ENCODE data around the gene CHD5. TPM values are rescaled to one million over a fixed set of nuclear protein-coding genes. Genes with fewer than 3 reads are reported as not detected.

The CHD5 gene
- 52.6 TPM for total RNA-seq

DNA sequence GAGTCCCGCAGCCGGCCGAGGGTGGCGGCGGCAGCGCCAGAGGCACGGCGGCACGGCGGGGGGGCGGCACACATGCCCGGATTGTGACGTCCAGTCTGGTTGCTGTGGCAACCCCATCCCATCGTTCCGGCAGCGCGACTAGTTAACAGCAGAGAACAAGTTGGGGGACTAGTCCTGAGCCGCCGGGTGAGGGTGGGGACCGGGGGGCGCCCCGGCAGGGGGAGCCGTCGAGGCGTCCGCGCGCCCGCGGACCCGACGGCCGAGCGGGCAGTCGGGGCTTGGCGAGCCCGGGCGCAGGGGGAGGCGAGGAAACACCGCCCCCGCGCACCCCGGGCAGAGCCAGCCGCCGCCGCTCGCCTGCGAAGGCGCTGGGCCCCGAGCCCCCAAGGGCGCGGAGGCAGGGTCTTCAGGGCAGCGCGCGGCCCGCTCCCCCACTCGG lies at the start of gene CHD5:
TSS of gene CHD5 (minus strand) at position 54 of the 439 bp plus-strand sequence. CDS start 298 bp downstream, outside the sequence.

DNA sequence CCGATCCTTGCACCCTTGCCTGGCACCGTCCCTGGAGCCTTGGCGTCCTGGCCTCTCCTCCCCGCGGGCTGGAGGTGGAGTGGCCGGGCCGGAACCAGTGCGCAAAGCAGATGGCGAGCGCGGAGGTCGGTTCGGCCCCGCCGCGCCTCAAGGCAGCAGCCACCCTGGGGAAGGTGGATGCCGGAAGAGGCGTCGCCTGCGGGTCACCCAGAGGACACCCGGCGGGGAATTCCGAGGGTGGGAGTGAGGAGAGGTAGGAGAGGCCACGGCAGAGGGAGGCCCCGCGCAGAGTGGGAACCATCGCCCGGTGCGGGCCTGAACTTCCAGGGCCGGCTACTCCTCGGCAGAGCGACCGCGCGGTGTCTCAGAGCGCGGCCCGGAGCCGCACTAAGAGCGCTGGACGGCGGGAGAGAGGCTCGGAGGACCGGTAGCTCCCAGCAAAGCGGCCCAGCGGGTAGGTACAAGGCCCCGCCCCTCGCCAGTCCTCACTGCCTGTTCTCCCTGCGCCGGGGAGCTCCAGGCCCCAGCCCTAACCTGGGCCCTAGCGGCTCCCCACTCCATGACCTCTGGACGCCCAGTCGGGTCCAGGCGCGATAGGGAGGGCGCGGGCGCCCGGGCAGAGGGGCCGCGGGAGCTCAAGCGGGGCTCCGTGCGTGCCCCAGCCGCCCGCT lies 25.9 kb upstream of the CHD5 start, which contains the start of gene RNF207:
TSS of gene RNF207 (plus strand) at position 271 of the 671 bp plus-strand sequence. CDS start 417 bp downstream, outside the sequence.

DNA sequence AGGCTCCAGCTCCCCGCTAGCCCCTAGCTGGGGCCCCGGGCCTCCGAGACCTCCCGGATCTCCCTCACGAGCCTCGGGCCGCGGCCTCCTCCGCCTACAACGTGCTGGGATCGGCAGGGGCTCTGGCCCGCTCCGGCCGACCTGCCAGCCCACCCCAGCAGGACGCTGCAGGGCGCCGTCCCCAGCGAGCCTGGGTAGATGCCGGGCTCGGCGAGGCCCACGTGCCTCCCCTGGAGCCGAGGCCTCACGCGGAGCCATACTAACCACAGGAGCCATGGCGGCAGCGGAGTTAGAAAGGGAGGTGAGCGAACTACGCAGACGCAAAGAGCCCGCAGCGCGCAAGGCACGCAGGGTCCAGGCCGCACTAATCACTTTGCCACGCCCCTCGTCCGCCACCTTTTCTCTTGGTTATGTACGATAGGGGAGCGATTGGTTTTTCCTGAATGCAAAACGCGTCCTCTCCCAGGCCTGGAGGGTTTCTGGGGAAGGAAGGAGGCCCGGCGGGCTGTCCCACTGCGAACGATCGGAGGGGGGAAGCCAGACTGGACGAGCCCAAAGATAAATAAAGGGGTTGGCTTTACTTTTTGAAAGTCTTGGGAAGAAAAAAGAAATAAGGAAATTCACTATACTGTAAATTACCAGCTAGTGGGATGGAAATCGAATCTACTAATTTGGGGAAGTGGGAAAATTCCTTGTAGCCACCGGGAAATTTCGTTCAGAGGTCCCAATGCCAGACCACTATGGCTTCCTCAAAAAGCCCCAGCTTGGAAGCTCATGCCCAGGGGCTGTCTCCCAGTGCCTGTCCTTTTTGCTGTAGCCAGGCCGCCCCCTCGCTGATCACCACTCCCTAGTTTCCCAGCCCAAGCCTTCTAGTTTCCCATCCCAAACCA lies 19.4 kb upstream of the CHD5 start, which contains the start of gene RPL22:
TSS of gene RPL22 (minus strand) at position 298 of the 890 bp plus-strand sequence. CDS start at position 276, 22 bp downstream.

Other genes starting within 250 kb of the CHD5 start
- 30.7 TPM for gene NPHP4, start 187.9 kb downstream of the CHD5 start, total RNA-seq
- gene KCNAB2, start 134.4 kb downstream of the CHD5 start, total RNA-seq = 6.9 TPM
- 255 TPM for gene RPL22, start 19.3 kb upstream of the CHD5 start, total RNA-seq
- 16.0 TPM for gene RNF207, start 25.8 kb upstream of the CHD5 start, total RNA-seq
- gene ICMT, start 55.6 kb upstream of the CHD5 start, total RNA-seq = 19.4 TPM
- not detected for gene HES3, start 63.9 kb upstream of the CHD5 start, total RNA-seq
- 27.2 TPM for gene GPR153, start 80.8 kb upstream of the CHD5 start, total RNA-seq
- 51.3 TPM for gene ACOT7, start 213.4 kb upstream of the CHD5 start, total RNA-seq
- gene HES2, start 239.6 kb upstream of the CHD5 start, total RNA-seq = not detected
- under 0.01 TPM for gene ESPN, start 244.5 kb upstream of the CHD5 start, total RNA-seq